22Rv1 (cell line): ENCODE data around the gene CCNB3.

Experiments used
- CTCF ChIP-seq: fragments of 450-650 bp; IDR thresholded peaks from 2 replicates; pipeline ENCODE4 v1.5.1; 2017; ENCODE audit warnings: mild to moderate bottlenecking
- ZFX ChIP-seq: fragments of 450-650 bp; IDR thresholded peaks from 2 replicates; pipeline ENCODE4 v1.6.1; 2017; ENCODE audit warnings: antibody characterized with exemption, borderline replicate concordance

DNA sequence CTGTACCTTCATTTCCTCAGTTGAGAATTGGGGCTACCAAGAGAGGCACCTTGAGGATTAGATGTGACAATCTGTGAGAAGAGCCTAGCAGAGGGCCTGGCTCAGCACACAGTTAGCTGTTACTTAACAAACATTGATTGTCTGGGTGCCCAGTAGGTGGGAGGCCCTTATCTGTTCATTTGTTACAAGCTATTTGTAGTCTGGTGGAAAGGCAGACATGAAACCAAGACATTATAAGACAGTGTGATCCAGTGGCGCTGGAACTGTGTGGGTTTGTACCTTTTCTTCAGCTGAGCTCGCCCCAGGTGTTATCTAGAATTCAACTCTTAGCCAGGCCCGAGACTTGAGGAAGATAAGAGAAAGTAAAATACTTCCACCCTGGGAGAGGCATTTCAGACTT lies 20.7 kb upstream of the CCNB3 start:
- TF ChIP-seq CTCF: no peak
- TF ChIP-seq ZFX: no peak
